A549 (cell line): ENCODE measurements around the gene ZEB1.

ENCODE experiments used
- CHD2 ChIP-seq: fragments of 150-350 bp; IDR thresholded peaks from 2 replicates; pipeline ENCODE4 v1.6.1; 2014; ENCODE audit warnings: low read length; ENCODE audit not compliant: partially characterized antibody
- CTCF ChIP-seq: fragments of >200 bp; sonication (Bioruptor Twin); formaldehyde crosslinking; IDR thresholded peaks from 3 replicates; pipeline ENCODE4 v1.5.1; 2016
- EP300 ChIP-seq, 2 experiments: fragments of >200 bp; sonication (Bioruptor Twin); formaldehyde crosslinking; IDR thresholded peaks; 2 replicates in 1 of 2; 3 replicates in 1 of 2; pipeline ENCODE4 v1.6.1; 2016 to 2017
- HDAC2 ChIP-seq: fragments of 200-600 bp; sonication (generic); IDR thresholded peaks from 2 replicates; pipeline ENCODE4 v1.6.1; 2016
- JUN ChIP-seq, 2 experiments: fragments of >200 bp; sonication (Bioruptor Twin); formaldehyde crosslinking; IDR thresholded peaks; 2 replicates in 1 of 2; 3 replicates in 1 of 2; pipeline ENCODE4 v1.6.1; 2016 to 2017
- MAFK ChIP-seq: fragments of 450-650 bp; IDR thresholded peaks from 2 replicates; pipeline ENCODE4 v1.6.1; 2014; ENCODE audit not compliant: partially characterized antibody
- PBX3 ChIP-seq: IDR thresholded peaks from 2 replicates; pipeline ENCODE4 v1.6.1; 2012
- RAD21 ChIP-seq, 2 experiments: fragments of >200 bp in 1 of 2; sonication (Bioruptor Twin) in 1 of 2; formaldehyde crosslinking in 1 of 2; IDR thresholded peaks in 1 of 2; conservative IDR thresholded peaks in 1 of 2; 2 replicates in 1 of 2; 3 replicates in 1 of 2; pipeline ENCODE4 v1.6.1; 2012 to 2018; ENCODE audit warnings: inconsistent platforms in 1 of 2
- SREBF2 ChIP-seq: fragments of 450-650 bp; IDR thresholded peaks from 2 replicates; pipeline ENCODE4 v1.6.1; 2014; ENCODE audit warnings: mild to moderate bottlenecking, moderate library complexity
- ZFP36 ChIP-seq: fragments of 450-650 bp; IDR thresholded peaks from 2 replicates; pipeline ENCODE4 v1.6.1; 2014; ENCODE audit warnings: borderline replicate concordance; ENCODE audit not compliant: partially characterized antibody

DNA sequence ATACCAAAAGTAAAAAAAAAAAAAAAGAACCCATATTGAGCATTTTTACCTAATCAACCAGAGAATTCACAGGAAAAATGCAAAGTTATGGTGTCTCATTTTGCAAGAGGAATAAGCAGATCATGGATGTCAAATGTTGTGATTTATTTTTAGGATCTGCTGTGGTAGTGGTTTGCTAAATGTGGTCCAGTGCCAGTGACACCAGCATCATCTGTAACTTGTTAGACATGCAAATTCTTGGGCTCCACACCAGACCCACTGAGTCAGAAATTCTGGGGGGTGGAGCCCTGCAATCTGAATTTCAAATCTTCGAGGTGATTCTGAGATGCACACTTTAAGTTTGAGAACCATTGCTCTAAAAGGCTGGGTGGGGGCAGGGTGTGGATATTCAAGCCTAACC lies 30.1 kb upstream of the ZEB1 start:
- TF ChIP-seq CTCF: no peak
- TF ChIP-seq RAD21 (conservative IDR thresholded peaks at IDR 0.05 in 1 of 2, IDR thresholded peaks at IDR 0.05 in 1 of 2): no peak
- no peak for TF ChIP-seq EP300 (IDR thresholded peaks at IDR 0.05)
- TF ChIP-seq SREBF2: no peak
- no peak for TF ChIP-seq MAFK
- TF ChIP-seq HDAC2: no peak
- no peak for TF ChIP-seq PBX3
- no peak for TF ChIP-seq JUN (IDR thresholded peaks at IDR 0.05)
- TF ChIP-seq CHD2: no peak
- no peak for TF ChIP-seq ZFP36
